Gastrocnemius medialis (tissue), 4 donors: ENCODE results near the gene CHST11. TPM values are rescaled to one million over a fixed set of nuclear protein-coding genes. Genes with fewer than 3 reads are reported as not detected.

Source experiments
- ATAC-seq, 2 donors: fragments of 150-250 bp; one replicate each; pipeline ENCODE4 v1.9.1; 2016
- DNase-seq, 2 donors: peaks; one replicate each; pipeline ENCODE4 v3.0.0-alpha.2; 2019
- H3K27ac ChIP-seq, 4 donors: fragments of 200-600 bp; sonication (generic); 1 replicate in 1 of 4; 2 replicates in 3 of 4; pipeline ENCODE4 v1.5.1; 2016 to 2018; ENCODE audit warnings: mild to moderate bottlenecking in 2 of 4, moderate library complexity in 1 of 4
- H3K27me3 ChIP-seq, 3 donors: fragments of 200-600 bp; sonication (generic) in 2 of 3; 1 replicate in 1 of 3; 2 replicates in 2 of 3; pipeline versions ENCODE4 v1.5.1 to v1.6.0; 2016 to 2019; ENCODE audit warnings: mild to moderate bottlenecking in 1 of 3, moderate library complexity in 1 of 3
- H3K36me3 ChIP-seq, 2 donors: fragments of 200-600 bp; sonication (generic) in 1 of 2; one replicate each; pipeline ENCODE4 v1.5.1; 2017 to 2018
- H3K4me1 ChIP-seq, 2 donors: fragments of 200-600 bp; sonication (generic) in 1 of 2; one replicate each; pipeline ENCODE4 v1.5.1; 2016 to 2017; ENCODE audit warnings: mild to moderate bottlenecking in 2 of 2
- H3K4me3 ChIP-seq, 4 donors: fragments of 200-600 bp; sonication (generic) in 3 of 4; 1 replicate in 1 of 4; 2 replicates in 3 of 4; pipeline ENCODE4 v1.5.1; 2016 to 2019; ENCODE audit warnings: mild to moderate bottlenecking in 2 of 4
- H3K9me3 ChIP-seq, 3 donors: fragments of 200-600 bp; sonication (generic) in 2 of 3; 1 replicate in 1 of 3; 2 replicates in 2 of 3; pipeline ENCODE4 v1.5.1; 2016 to 2019
- POLR2A ChIP-seq, 2 donors: fragments of 450-650 bp; IDR thresholded peaks; one replicate each; pipeline ENCODE4 v1.6.1; 2017; ENCODE audit warnings: antibody characterized with exemption in 2 of 2, mild to moderate bottlenecking in 2 of 2, moderate library complexity in 2 of 2
- in situ Hi-C, 4 donors: fragments of 200-750 bp; cut with MboI; loops; one replicate each; pipeline versions ENCODE4 v1.15.0 to v1.8.0; 2017; ENCODE audit warnings: low sequenced_read_pairs in 4 of 4
- intact Hi-C: fragments of 100-400 bp; cut with DNase I; formaldehyde crosslinking; loops from one replicate; pipeline ENCODE4 v1.15.1; 2023; ENCODE audit warnings: low total_unique reads
- total RNA-seq, 4 donors: library from RNA; depleted of rRNA; stranded (reverse); fragments of >200 nt; gene quantifications; one replicate each; pipeline versions ENCODE4 v1.1.0 to v1.2.3, GENCODE V29; 2016
- TF ChIP-seq, protein P1 (sequence below), 5 experiments: fragments of 450-650 bp in 3 of 5; fragments of 200-600 bp in 2 of 5; sonication (generic) in 2 of 5; IDR thresholded peaks in 4 of 5; conservative IDR thresholded peaks in 1 of 5; 1 replicate in 4 of 5; 2 replicates in 1 of 5; pipeline ENCODE4 v1.5.1; 2016 to 2019; ENCODE audit warnings: antibody characterized with exemption in 5 of 5, mild to moderate bottlenecking in 3 of 5, moderate library complexity in 3 of 5

Gene CHST11
- total RNA-seq, 4 donors from 2014 or later: 0.17 to 2.1 (median 1.4) TPM

- intact Hi-C loops: no loop called here
- Histone ChIP-seq H3K9me3 (no peaks in the 10 kb centered on the region), H3K4me3 (no peak overlapping the region), H3K27ac (no peak overlapping the region), H3K36me3 (no peaks in the 10 kb centered on the region), H3K4me1 (no peaks in the 10 kb centered on the region), H3K27me3 (no peaks in the 10 kb centered on the region)
- in situ Hi-C loops: no loop called here
- no peak for ATAC-seq
- DNase-seq: no peak
- TF ChIP-seq POLR2A (IDR thresholded peaks at IDR 0.05): no peak
- TF ChIP-seq, protein P1, sequence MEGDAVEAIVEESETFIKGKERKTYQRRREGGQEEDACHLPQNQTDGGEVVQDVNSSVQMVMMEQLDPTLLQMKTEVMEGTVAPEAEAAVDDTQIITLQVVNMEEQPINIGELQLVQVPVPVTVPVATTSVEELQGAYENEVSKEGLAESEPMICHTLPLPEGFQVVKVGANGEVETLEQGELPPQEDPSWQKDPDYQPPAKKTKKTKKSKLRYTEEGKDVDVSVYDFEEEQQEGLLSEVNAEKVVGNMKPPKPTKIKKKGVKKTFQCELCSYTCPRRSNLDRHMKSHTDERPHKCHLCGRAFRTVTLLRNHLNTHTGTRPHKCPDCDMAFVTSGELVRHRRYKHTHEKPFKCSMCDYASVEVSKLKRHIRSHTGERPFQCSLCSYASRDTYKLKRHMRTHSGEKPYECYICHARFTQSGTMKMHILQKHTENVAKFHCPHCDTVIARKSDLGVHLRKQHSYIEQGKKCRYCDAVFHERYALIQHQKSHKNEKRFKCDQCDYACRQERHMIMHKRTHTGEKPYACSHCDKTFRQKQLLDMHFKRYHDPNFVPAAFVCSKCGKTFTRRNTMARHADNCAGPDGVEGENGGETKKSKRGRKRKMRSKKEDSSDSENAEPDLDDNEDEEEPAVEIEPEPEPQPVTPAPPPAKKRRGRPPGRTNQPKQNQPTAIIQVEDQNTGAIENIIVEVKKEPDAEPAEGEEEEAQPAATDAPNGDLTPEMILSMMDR (IDR thresholded peaks at IDR 0.05 in 4 of 5, conservative IDR thresholded peaks at IDR 0.05 in 1 of 5): no peak
These were observed 12.3 kb downstream of the CHST11 start for GRCh38 chr12:104469066-104469465.

GRCh38 chr12:104469523-104469922 is 12.8 kb downstream of the CHST11 start:
- H3K4me1 ChIP-seq: no peaks in the 10 kb centered on the region
- no peaks in the 10 kb centered on the region for H3K9me3 ChIP-seq
- no peak overlapping the region for H3K27ac ChIP-seq
- intact Hi-C loops: no loop called here
- no peak overlapping the region for H3K4me3 ChIP-seq
- no peaks in the 10 kb centered on the region for H3K27me3 ChIP-seq
- ATAC-seq (no peak), DNase-seq (no peak)
- TF ChIP-seq POLR2A (IDR thresholded peaks at IDR 0.05): no peak
- TF ChIP-seq, protein P1 (IDR thresholded peaks at IDR 0.05 in 4 of 5, conservative IDR thresholded peaks at IDR 0.05 in 1 of 5): no peak
- no peaks in the 10 kb centered on the region for H3K36me3 ChIP-seq
- in situ Hi-C loops: no loop called here

- Histone ChIP-seq H3K9me3 (no peaks in the 10 kb centered on the region), H3K36me3 (no peaks in the 10 kb centered on the region), H3K27ac (no peak overlapping the region), H3K4me1 (no peaks in the 10 kb centered on the region), H3K27me3 (no peaks in the 10 kb centered on the region), H3K4me3 (no peak overlapping the region)
- intact Hi-C loops: no loop called here
- in situ Hi-C loops: no loop called here
- TF ChIP-seq POLR2A (IDR thresholded peaks at IDR 0.05): no peak
- TF ChIP-seq, protein P1 (IDR thresholded peaks at IDR 0.05 in 4 of 5, conservative IDR thresholded peaks at IDR 0.05 in 1 of 5): no peak
- ATAC-seq (no peak), DNase-seq (no peak)
These were observed 13.8 kb downstream of the CHST11 start for GRCh38 chr12:104470521-104470920.

GRCh38 chr12:104471336-104471735 is 14.6 kb downstream of the CHST11 start:
- intact Hi-C loops (no loop called here), in situ Hi-C loops (no loop called here)
- ATAC-seq (no peak), DNase-seq (no peak)
- Histone ChIP-seq H3K36me3 (no peaks in the 10 kb centered on the region), H3K27ac (no peak overlapping the region), H3K27me3 (no peaks in the 10 kb centered on the region), H3K9me3 (no peaks in the 10 kb centered on the region), H3K4me1 (no peaks in the 10 kb centered on the region), H3K4me3 (no peak overlapping the region)
- TF ChIP-seq, protein P1 (IDR thresholded peaks at IDR 0.05 in 4 of 5, conservative IDR thresholded peaks at IDR 0.05 in 1 of 5): no peak
- no peak for TF ChIP-seq POLR2A (IDR thresholded peaks at IDR 0.05)

- DNase-seq (no peak), ATAC-seq (no peak)
- H3K27me3 ChIP-seq: no peaks in the 10 kb centered on the region
- H3K4me3 ChIP-seq: no peak overlapping the region
- no peaks in the 10 kb centered on the region for H3K36me3 ChIP-seq
- no peak for TF ChIP-seq POLR2A (IDR thresholded peaks at IDR 0.05)
- TF ChIP-seq, protein P1 (IDR thresholded peaks at IDR 0.05 in 4 of 5, conservative IDR thresholded peaks at IDR 0.05 in 1 of 5): no peak
- H3K4me1 ChIP-seq: peaks cover 0 to 3% of the 10 kb centered on the region in 2 donors
- intact Hi-C loops (no loop called here), in situ Hi-C loops (no loop called here)
- H3K27ac ChIP-seq: no peak overlapping the region
- no peaks in the 10 kb centered on the region for H3K9me3 ChIP-seq
These were observed 16.0 kb downstream of the CHST11 start for GRCh38 chr12:104472748-104473147.
